Measurements from ENCODE around the gene SPNS2. TPM values are rescaled to one million over a fixed set of nuclear protein-coding genes. Genes with fewer than 3 reads are reported as not detected.

SPNS2 gene
- total RNA-seq, 6 donors from 2014 or later, result 41.8 to 89.1 (median 55.2) TPM

GRCh38 chr17:4479982-4480751, 18.5 kb upstream of the SPNS2 start:
- H3K27ac ChIP-seq, result peak overlapping the region in 1 of 4 donors; percentile 73
- TF ChIP-seq POLR2AphosphoS5 (IDR thresholded peaks at IDR 0.05) (no peak), EP300 (IDR thresholded peaks at IDR 0.05) (no peak), POLR2A (IDR thresholded peaks at IDR 0.05) (no peak)
- TF ChIP-seq, protein P1, sequence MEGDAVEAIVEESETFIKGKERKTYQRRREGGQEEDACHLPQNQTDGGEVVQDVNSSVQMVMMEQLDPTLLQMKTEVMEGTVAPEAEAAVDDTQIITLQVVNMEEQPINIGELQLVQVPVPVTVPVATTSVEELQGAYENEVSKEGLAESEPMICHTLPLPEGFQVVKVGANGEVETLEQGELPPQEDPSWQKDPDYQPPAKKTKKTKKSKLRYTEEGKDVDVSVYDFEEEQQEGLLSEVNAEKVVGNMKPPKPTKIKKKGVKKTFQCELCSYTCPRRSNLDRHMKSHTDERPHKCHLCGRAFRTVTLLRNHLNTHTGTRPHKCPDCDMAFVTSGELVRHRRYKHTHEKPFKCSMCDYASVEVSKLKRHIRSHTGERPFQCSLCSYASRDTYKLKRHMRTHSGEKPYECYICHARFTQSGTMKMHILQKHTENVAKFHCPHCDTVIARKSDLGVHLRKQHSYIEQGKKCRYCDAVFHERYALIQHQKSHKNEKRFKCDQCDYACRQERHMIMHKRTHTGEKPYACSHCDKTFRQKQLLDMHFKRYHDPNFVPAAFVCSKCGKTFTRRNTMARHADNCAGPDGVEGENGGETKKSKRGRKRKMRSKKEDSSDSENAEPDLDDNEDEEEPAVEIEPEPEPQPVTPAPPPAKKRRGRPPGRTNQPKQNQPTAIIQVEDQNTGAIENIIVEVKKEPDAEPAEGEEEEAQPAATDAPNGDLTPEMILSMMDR (IDR thresholded peaks at IDR 0.05), result no peak
- peaks cover 23 to 44% (median 31%) of the 10 kb centered on the region in 4 donors for H3K4me1 ChIP-seq
- no peak for ATAC-seq (ENCODE audit: low FRiP score in 2 of 2)
- no peaks in the 10 kb centered on the region for H3K9me3 ChIP-seq
- H3K36me3 ChIP-seq, result no peaks in the 10 kb centered on the region
- H3K27me3 ChIP-seq, result no peaks in the 10 kb centered on the region
- no peak for DNase-seq
- no peak overlapping the region for H3K4me3 ChIP-seq
- 67 to 69% methylated on average over 8 to 13 of the region's 13 CpGs for WGBS, 2 donors

GRCh38 chr17:4480929-4481898, 17.5 kb upstream of the SPNS2 start:
- TF ChIP-seq EP300 (IDR thresholded peaks at IDR 0.05) (no peak), POLR2AphosphoS5 (IDR thresholded peaks at IDR 0.05) (no peak), POLR2A (IDR thresholded peaks at IDR 0.05) (no peak)
- TF ChIP-seq, protein P1 (IDR thresholded peaks at IDR 0.05), result no peak
- DNase-seq, result no peak
- peak overlapping the region in 1 of 4 donors; percentile 2 for H3K4me3 ChIP-seq
- H3K27ac ChIP-seq, result peak overlapping the region in 3 of 4 donors; percentile 4 to 73 (median 63)
- peaks cover 23 to 47% (median 31%) of the 10 kb centered on the region in 4 donors for H3K4me1 ChIP-seq
- no peaks in the 10 kb centered on the region for H3K36me3 ChIP-seq
- ATAC-seq (ENCODE audit: low FRiP score in 2 of 2), result no peak
- WGBS, 2 donors, result 26 to 43% methylated on average over 14 of the region's 14 CpGs
- H3K27me3 ChIP-seq, result no peaks in the 10 kb centered on the region
- no peaks in the 10 kb centered on the region for H3K9me3 ChIP-seq

GRCh38 chr17:4482338-4483011, 16.2 kb upstream of the SPNS2 start:
- 92 to 93% methylated on average over 14 to 15 of the region's 16 CpGs for WGBS, 2 donors
- no peaks in the 10 kb centered on the region for H3K27me3 ChIP-seq
- DNase-seq (no peak), ATAC-seq (ENCODE audit: low FRiP score in 2 of 2) (no peak)
- H3K4me3 ChIP-seq, result no peak overlapping the region
- peak overlapping the region; percentile 68 to 90 (median 78) for H3K27ac ChIP-seq
- TF ChIP-seq, protein P1 (IDR thresholded peaks at IDR 0.05), result no peak
- TF ChIP-seq EP300 (IDR thresholded peaks at IDR 0.05) (no peak), POLR2A (IDR thresholded peaks at IDR 0.05) (no peak), POLR2AphosphoS5 (IDR thresholded peaks at IDR 0.05) (no peak)
- no peaks in the 10 kb centered on the region for H3K9me3 ChIP-seq
- H3K36me3 ChIP-seq, result no peaks in the 10 kb centered on the region
- peaks cover 20 to 45% (median 28%) of the 10 kb centered on the region in 4 donors for H3K4me1 ChIP-seq

DNA sequence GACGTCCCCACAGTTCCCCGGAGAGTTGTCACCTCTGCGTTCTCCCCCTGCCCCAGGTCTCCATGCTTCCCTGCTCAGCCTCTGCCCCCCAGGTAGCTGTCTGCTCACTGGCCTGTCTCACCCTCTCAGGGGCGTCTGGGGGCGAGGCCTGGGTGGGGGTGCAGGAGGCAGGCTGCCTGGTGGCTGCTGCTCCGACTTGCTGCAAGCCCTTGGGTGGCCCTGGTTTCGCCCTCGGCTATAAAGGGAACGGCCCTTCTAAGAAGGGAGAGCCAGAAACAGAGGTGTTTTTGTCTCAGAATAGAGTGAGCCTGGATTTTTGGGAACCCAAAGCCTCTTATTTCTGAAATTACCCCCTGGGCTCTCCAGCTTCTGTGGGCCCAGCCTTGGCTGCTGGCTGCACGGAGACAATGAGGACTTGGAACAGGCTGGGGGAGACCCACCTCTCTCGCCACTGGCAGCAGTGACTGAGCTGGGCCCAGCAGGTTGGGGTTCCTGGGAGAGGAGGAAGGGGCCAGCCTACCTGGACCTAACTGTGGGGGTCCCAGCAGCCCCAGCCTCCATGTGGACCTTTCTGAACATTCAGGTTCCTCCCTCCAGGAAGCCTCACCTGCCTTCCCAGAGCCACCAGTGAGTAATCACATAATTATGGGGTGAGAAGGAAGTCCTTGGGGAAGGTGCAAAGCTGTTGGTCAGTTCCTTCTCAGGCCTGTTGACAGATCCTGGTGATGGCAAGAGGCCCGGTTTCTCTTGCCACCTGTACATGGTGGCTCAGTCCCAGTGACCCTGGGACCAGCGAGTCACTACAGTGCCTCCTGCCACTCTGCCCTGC, 15.5 kb upstream of the SPNS2 start:
- WGBS, 2 donors, result 76 to 83% methylated on average over 6 to 13 of the region's 13 CpGs
- Histone ChIP-seq H3K9me3 (no peaks in the 10 kb centered on the region), H3K4me1 (peaks cover 24 to 52% (median 33%) of the 10 kb centered on the region in 4 donors), H3K4me3 (no peak overlapping the region), H3K27ac (peak overlapping the region; percentile 68 to 90 (median 78)), H3K27me3 (no peaks in the 10 kb centered on the region), H3K36me3 (no peaks in the 10 kb centered on the region)
- TF ChIP-seq, protein P1 (IDR thresholded peaks at IDR 0.05), result no peak
- TF ChIP-seq EP300 (IDR thresholded peaks at IDR 0.05) (peak in 1 of 4 donors; percentile 90), POLR2AphosphoS5 (IDR thresholded peaks at IDR 0.05) (peak; percentile 40 to 46), POLR2A (IDR thresholded peaks at IDR 0.05) (peak in 1 of 4 donors; percentile 63)
- DNase-seq (peak in 1 of 2 donors; percentile 91), ATAC-seq (ENCODE audit: low FRiP score in 2 of 2) (peak; percentile 38 to 85)

All from upper lobe of left lung (tissue), 6 donors.